GM18507 (cell line): Measurements from ENCODE around the gene VSNL1.
A peak's percentile ranks its signal among the peaks of the same experiment; 100 is the strongest.

Experiments
- DNase-seq: peaks from one replicate; pipeline ENCODE4 v3.0.0; 2011; ENCODE audit warnings: low read depth; ENCODE audit not compliant: insufficient read length; ENCODE audit errors: extremely low spot score
- FAIRE-seq: peaks from 2 replicates; lab custom pipeline; 2011; peaks lifted over from hg19 to GRCh38; lab: Jason Lieb, UNC

VSNL1 gene

GRCh38 chr2:17630089-17630488, 89.6 kb downstream of the VSNL1 start:
- FAIRE-seq, result no peak

GRCh38 chr2:17634997-17635396, 94.5 kb downstream of the VSNL1 start:
- FAIRE-seq, result no peak
- DNase-seq, result no peak

More at GRCh38 chr2:17630089-17630488, 89.6 kb downstream of the VSNL1 start:
- no peak for DNase-seq

- DNase-seq (no peak), FAIRE-seq (no peak)
Observed at GRCh38 chr2:17636257-17636656, 95.8 kb downstream of the VSNL1 start.

GRCh38 chr2:17637131-17637906, 96.8 kb downstream of the VSNL1 start:
- DNase-seq (no peak), FAIRE-seq (no peak)

- DNase-seq, result no peak
- no peak for FAIRE-seq
Observed at GRCh38 chr2:17638196-17638743, 97.8 kb downstream of the VSNL1 start.

GRCh38 chr2:17640406-17640805, 99.9 kb downstream of the VSNL1 start:
- FAIRE-seq, result no peak

GRCh38 chr2:17643031-17643615, 102.6 kb downstream of the VSNL1 start:
- DNase-seq (no peak), FAIRE-seq (no peak)

More at GRCh38 chr2:17640406-17640805, 99.9 kb downstream of the VSNL1 start:
- DNase-seq, result no peak

- no peak for FAIRE-seq
- DNase-seq, result no peak
Observed at GRCh38 chr2:17644997-17645720, 104.7 kb downstream of the VSNL1 start.

- FAIRE-seq (peak; percentile 95), DNase-seq (peak; percentile 36)
Observed at GRCh38 chr2:17646081-17646554, 105.6 kb downstream of the VSNL1 start.

GRCh38 chr2:17646838-17647701, 106.6 kb downstream of the VSNL1 start:
- FAIRE-seq (no peak), DNase-seq (no peak)

- no peak for FAIRE-seq
- DNase-seq, result no peak
Observed at GRCh38 chr2:17648581-17648980, 108.1 kb downstream of the VSNL1 start.

- DNase-seq, result no peak
- FAIRE-seq, result no peak
Observed at GRCh38 chr2:17649026-17649425, 108.5 kb downstream of the VSNL1 start.

- FAIRE-seq (no peak), DNase-seq (no peak)
Observed at GRCh38 chr2:17652681-17653394, 112.3 kb downstream of the VSNL1 start.

- FAIRE-seq (no peak), DNase-seq (no peak)
Observed at GRCh38 chr2:17657759-17658158, 117.3 kb downstream of the VSNL1 start.

- DNase-seq, result no peak
- FAIRE-seq, result no peak
Observed at GRCh38 chr2:17658251-17658843, 117.9 kb downstream of the VSNL1 start.

- no peak for FAIRE-seq
Observed at GRCh38 chr2:17660219-17660618, 119.7 kb downstream of the VSNL1 start.

GRCh38 chr2:17661460-17661859, 121.0 kb downstream of the VSNL1 start:
- no peak for DNase-seq
- FAIRE-seq, result no peak

More at GRCh38 chr2:17660219-17660618, 119.7 kb downstream of the VSNL1 start:
- no peak for DNase-seq

- FAIRE-seq, result no peak
- DNase-seq, result no peak
Observed at GRCh38 chr2:17662723-17663122, 122.2 kb downstream of the VSNL1 start.
